Peyer's patch (tissue), 4 donors: Measurements from ENCODE around the gene NRM.

ENCODE experiments used
- CTCF ChIP-seq, 6 experiments: fragments of 450-650 bp in 4 of 6; fragments of 200-600 bp in 2 of 6; sonication (generic) in 1 of 6; IDR thresholded peaks; one replicate each; pipeline ENCODE4 v1.5.1; 2017 to 2019; ENCODE audit warnings: antibody characterized with exemption in 6 of 6, mild to moderate bottlenecking in 3 of 6, moderate library complexity in 1 of 6
- POLR2A ChIP-seq, 2 donors: fragments of 450-650 bp; IDR thresholded peaks; one replicate each; pipeline ENCODE4 v1.5.1; 2017; ENCODE audit warnings: antibody characterized with exemption in 2 of 2, mild to moderate bottlenecking in 2 of 2, moderate library complexity in 2 of 2

- no peak for TF ChIP-seq CTCF (IDR thresholded peaks at IDR 0.05)
- no peak for TF ChIP-seq POLR2A (IDR thresholded peaks at IDR 0.05)
Measured at GRCh38 chr6:30740540-30740870, 49.7 kb upstream of the NRM start.
